Endodermal cell (in vitro differentiated cells): ENCODE measurements around the gene RMC1. TPM values are rescaled to one million over a fixed set of nuclear protein-coding genes. Genes with fewer than 3 reads are reported as not detected.
"Not testable (repeated sequence)": the region's sequence is repeated elsewhere in the genome, so short reads cannot be mapped to it uniquely, and the experiment has no call there.

Experiments
- DNase-seq: peaks from one replicate; pipeline ENCODE4 v3.0.0-alpha.2; 2017
- H3K27ac ChIP-seq: 2 replicates; pipeline ENCODE4 v1.5.1; 2013; ENCODE audit warnings: mild to moderate bottlenecking, low read depth, low read length, moderate library complexity
- H3K27me3 ChIP-seq: 2 replicates; pipeline ENCODE4 v1.6.1; 2013; ENCODE audit warnings: mild to moderate bottlenecking, low read length, moderate library complexity; ENCODE audit not compliant: insufficient read depth, control insufficient read depth, poor library complexity, severe bottlenecking
- H3K36me3 ChIP-seq: 2 replicates; pipeline ENCODE4 v1.7.0; 2013; ENCODE audit warnings: mild to moderate bottlenecking, low read length, moderate library complexity; ENCODE audit not compliant: control insufficient read depth, insufficient read depth
- H3K4me1 ChIP-seq: one replicate; pipeline ENCODE4 v1.7.0; 2013; ENCODE audit warnings: low read length; ENCODE audit not compliant: control insufficient read depth, insufficient read depth
- H3K4me3 ChIP-seq: 2 replicates; pipeline ENCODE4 v1.5.1; 2013; ENCODE audit warnings: mild to moderate bottlenecking, low read length, moderate library complexity
- H3K9ac ChIP-seq: 2 replicates; pipeline ENCODE4 v1.6.1; 2013; ENCODE audit warnings: mild to moderate bottlenecking, low read length, moderate library complexity; ENCODE audit not compliant: poor library complexity, severe bottlenecking; ENCODE audit errors: extremely low read depth
- H3K9me3 ChIP-seq: 2 replicates; pipeline ENCODE4 v1.6.1; 2013; ENCODE audit warnings: mild to moderate bottlenecking, low read length, moderate library complexity; ENCODE audit not compliant: control insufficient read depth
- H3K27ac Mint-ChIP-seq: 2 replicates; pipeline ENCODE4 v1.8.0; 2020; ENCODE audit warnings: mixed read lengths
- H3K27me3 Mint-ChIP-seq: 2 replicates; pipeline ENCODE4 v1.8.0; 2021; ENCODE audit warnings: mild to moderate bottlenecking, mixed read lengths; ENCODE audit not compliant: insufficient read depth
- H3K36me3 Mint-ChIP-seq: 2 replicates; pipeline ENCODE4 v1.8.0; 2020; ENCODE audit warnings: low read depth, mixed read lengths
- H3K4me1 Mint-ChIP-seq: 2 replicates; pipeline ENCODE4 v1.8.0; 2020; ENCODE audit warnings: mixed read lengths
- H3K4me3 Mint-ChIP-seq: 2 replicates; pipeline ENCODE4 v1.8.0; 2020; ENCODE audit warnings: mild to moderate bottlenecking, moderate library complexity, mixed read lengths
- H3K9me3 Mint-ChIP-seq: 2 replicates; pipeline ENCODE4 v1.8.0; 2020; ENCODE audit warnings: mild to moderate bottlenecking, mixed read lengths
- WGBS, 2 experiments: methylation state at CpG; one replicate each; pipeline versions ENCODE4 v1.1.5 to v1.1.7; 2013; ENCODE audit warnings: missing lambda C conversion rate in 2 of 2, mixed read lengths in 1 of 2; ENCODE audit not compliant: insufficient coverage in 1 of 2, insufficient read length in 1 of 2; 5-methylcytosine and 5-hydroxymethylcytosine counted together
- total RNA-seq, 2 donors: library from RNA; stranded (reverse); fragmentation: NEBNext Ultra II Directional in 1 of 2; extraction: Animal tissue kit (Norgen Biotek cat#: 25700) in 1 of 2; gene quantifications; 2 replicates in 1 of 2; 3 replicates in 1 of 2; pipeline ENCODE4 v1.2.1, GENCODE V29; 2021
- TF ChIP-seq, protein P1 (sequence below): fragments of 200-600 bp; sonication (generic); conservative IDR thresholded peaks from 2 replicates; pipeline ENCODE4 v1.5.0; 2021; ENCODE audit warnings: antibody characterized with exemption, mild to moderate bottlenecking

RMC1 gene
- total RNA-seq, 2 donors from 2014 or later = 18.3 to 19.1 TPM

DNA sequence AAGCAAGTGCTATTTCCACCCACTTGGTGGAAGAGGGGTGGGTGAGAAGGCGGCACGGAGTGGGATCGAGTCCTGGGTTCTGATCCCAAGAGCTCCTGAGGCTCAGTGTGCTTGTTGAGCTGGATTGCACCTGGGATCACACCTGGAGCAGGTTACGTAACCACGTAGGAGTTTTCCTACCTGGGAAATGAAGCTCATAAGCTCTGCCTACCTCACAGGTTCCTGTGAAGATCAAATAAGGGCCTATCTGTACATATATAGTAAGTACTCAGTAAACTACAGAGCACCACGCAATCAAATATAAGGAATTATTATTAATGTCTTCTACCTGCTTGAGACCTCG, 72.0 kb downstream of the RMC1 start:
- no peaks in the 10 kb centered on the region for H3K9me3 ChIP-seq
- WGBS, 2 experiments = 95 to 100% methylated on average over 1 to 6 of the region's 7 CpGs
- TF ChIP-seq, protein P1, sequence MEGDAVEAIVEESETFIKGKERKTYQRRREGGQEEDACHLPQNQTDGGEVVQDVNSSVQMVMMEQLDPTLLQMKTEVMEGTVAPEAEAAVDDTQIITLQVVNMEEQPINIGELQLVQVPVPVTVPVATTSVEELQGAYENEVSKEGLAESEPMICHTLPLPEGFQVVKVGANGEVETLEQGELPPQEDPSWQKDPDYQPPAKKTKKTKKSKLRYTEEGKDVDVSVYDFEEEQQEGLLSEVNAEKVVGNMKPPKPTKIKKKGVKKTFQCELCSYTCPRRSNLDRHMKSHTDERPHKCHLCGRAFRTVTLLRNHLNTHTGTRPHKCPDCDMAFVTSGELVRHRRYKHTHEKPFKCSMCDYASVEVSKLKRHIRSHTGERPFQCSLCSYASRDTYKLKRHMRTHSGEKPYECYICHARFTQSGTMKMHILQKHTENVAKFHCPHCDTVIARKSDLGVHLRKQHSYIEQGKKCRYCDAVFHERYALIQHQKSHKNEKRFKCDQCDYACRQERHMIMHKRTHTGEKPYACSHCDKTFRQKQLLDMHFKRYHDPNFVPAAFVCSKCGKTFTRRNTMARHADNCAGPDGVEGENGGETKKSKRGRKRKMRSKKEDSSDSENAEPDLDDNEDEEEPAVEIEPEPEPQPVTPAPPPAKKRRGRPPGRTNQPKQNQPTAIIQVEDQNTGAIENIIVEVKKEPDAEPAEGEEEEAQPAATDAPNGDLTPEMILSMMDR = no peak
- no peak overlapping the region for H3K27ac ChIP-seq
- no peak overlapping the region for H3K4me3 Mint-ChIP-seq
- no peak overlapping the region for H3K9ac ChIP-seq
- H3K4me3 ChIP-seq = no peak overlapping the region
- H3K9me3 Mint-ChIP-seq = peaks cover 2% of the 10 kb centered on the region
- peak overlapping the region; percentile 72 for H3K27ac Mint-ChIP-seq
- peaks cover 15% of the 10 kb centered on the region for H3K4me1 Mint-ChIP-seq
- no peaks in the 10 kb centered on the region for H3K27me3 Mint-ChIP-seq
- no peaks in the 10 kb centered on the region for H3K4me1 ChIP-seq
- H3K36me3 Mint-ChIP-seq = peaks cover 38% of the 10 kb centered on the region
- DNase-seq = no peak
- H3K27me3 ChIP-seq = no peaks in the 10 kb centered on the region
- H3K36me3 ChIP-seq = peaks cover 44% of the 10 kb centered on the region

DNA sequence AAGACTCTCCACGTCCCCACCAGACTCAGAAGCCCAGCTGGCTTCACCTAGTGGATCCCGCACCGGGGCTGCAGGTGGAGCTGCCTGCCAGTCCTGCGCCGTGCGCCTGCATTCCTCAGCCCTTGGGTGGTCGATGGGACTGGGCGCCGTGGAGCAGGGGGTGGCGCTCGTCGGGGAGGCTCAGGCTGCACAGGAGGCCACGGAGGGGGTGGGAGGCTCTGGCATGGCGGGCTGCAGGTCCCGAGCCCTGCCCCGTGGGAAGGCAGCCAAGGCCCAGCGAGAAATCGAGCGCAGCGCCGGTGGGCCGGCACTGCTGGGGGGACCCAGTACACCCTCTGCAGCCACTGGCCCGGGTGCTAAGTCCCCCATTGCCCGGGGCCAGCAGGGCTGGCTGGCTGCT, 74.2 kb downstream of the RMC1 start:
- H3K27me3 ChIP-seq, H3K4me3 ChIP-seq, H3K9ac ChIP-seq, H3K4me3 Mint-ChIP-seq, DNase-seq, H3K27me3 Mint-ChIP-seq, H3K27ac ChIP-seq, H3K9me3 ChIP-seq, H3K27ac Mint-ChIP-seq, H3K4me1 ChIP-seq, H3K9me3 Mint-ChIP-seq: not testable (repeated sequence)
- H3K36me3 ChIP-seq = peaks cover 30% of the 10 kb centered on the region
- Mint-ChIP-seq H3K4me1 (peaks cover 19% of the 10 kb centered on the region), H3K36me3 (peaks cover 24% of the 10 kb centered on the region)
- WGBS, 2 experiments = 96% methylated on average over 23 of the region's 24 CpGs; no CpG with 5 or more reads in 1 of the 2 experiments

DNA sequence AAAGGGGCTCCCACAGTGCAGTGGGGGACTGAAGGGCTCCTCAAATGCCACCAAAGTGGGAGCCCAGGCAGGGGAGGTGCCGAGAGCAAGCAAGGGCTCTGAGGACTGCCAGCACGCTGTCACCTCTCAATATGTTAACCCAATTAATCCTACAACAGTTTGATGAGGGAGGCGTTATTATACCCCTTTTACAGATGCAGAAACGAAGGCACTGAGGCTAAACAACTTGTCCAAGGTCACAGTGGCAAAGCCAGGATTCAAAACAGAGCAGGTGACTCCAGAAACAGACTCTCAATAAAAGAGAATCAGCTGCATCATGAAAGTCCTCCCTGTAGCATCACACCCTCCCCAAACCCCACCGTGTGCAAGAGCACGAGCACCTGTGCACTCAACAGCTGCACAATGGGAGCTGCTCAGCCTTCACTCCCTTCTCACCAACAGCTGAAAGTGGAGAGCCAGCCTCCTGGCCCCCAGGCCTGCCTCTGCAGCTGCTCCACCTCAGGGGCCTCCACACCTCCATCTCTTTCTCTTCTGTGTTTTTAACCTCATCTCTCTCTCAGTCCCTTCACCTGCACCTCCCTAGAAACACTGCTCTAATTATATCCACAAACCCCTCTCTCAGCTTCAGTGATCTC, 74.9 kb downstream of the RMC1 start:
- no peak for DNase-seq
- H3K27ac Mint-ChIP-seq = no peak overlapping the region
- peaks cover 24% of the 10 kb centered on the region for H3K36me3 Mint-ChIP-seq
- Histone ChIP-seq H3K9me3 (no peaks in the 10 kb centered on the region), H3K36me3 (peaks cover 24% of the 10 kb centered on the region), H3K4me3 (no peak overlapping the region), H3K27ac (no peak overlapping the region), H3K27me3 (no peaks in the 10 kb centered on the region), H3K9ac (no peak overlapping the region), H3K4me1 (no peaks in the 10 kb centered on the region)
- TF ChIP-seq, protein P1 = no peak
- no peaks in the 10 kb centered on the region for H3K27me3 Mint-ChIP-seq
- H3K9me3 Mint-ChIP-seq = peaks cover 2% of the 10 kb centered on the region
- WGBS, 2 experiments = 94 to 95% methylated on average over 3 to 6 of the region's 6 CpGs
- peaks cover 19% of the 10 kb centered on the region for H3K4me1 Mint-ChIP-seq
- H3K4me3 Mint-ChIP-seq = no peak overlapping the region
